Measurements from ENCODE around the gene IGSF9B. TPM values are rescaled to one million over a fixed set of nuclear protein-coding genes. Genes with fewer than 3 reads are reported as not detected.

Gene IGSF9B
- total RNA-seq, 1 donor from 2014 or later, result 13.1 TPM

DNA sequence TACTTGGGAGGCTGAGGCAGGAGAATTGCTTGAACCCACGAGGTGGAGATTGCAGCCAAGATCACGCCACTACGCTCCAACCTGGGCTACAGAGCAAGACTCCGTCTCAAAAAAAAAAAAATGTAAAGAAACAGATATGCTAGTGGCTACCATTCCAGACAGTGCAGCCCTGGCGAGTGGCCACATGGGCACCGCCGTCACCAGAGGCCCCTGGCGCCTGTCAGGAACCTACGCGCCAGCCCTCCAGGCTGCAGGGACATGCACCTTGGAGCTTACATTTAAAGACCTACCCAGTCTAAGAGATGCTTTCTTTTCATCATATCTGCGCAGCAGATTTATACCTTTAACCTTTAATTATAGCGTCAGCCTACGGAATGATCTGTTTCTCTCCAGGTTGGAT, 37.2 kb upstream of the IGSF9B start:
- TF ChIP-seq, protein P1, sequence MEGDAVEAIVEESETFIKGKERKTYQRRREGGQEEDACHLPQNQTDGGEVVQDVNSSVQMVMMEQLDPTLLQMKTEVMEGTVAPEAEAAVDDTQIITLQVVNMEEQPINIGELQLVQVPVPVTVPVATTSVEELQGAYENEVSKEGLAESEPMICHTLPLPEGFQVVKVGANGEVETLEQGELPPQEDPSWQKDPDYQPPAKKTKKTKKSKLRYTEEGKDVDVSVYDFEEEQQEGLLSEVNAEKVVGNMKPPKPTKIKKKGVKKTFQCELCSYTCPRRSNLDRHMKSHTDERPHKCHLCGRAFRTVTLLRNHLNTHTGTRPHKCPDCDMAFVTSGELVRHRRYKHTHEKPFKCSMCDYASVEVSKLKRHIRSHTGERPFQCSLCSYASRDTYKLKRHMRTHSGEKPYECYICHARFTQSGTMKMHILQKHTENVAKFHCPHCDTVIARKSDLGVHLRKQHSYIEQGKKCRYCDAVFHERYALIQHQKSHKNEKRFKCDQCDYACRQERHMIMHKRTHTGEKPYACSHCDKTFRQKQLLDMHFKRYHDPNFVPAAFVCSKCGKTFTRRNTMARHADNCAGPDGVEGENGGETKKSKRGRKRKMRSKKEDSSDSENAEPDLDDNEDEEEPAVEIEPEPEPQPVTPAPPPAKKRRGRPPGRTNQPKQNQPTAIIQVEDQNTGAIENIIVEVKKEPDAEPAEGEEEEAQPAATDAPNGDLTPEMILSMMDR (IDR thresholded peaks at IDR 0.05; ENCODE audit: insufficient read depth, low read depth, low read length), result no peak
- TF ChIP-seq EZH2 (IDR thresholded peaks at IDR 0.05; ENCODE audit: insufficient read depth, low read length), result no peak
- Histone ChIP-seq H3K4me3 (ENCODE audit: insufficient read depth, low read depth, low read length) (no peak overlapping the region), H3K9ac (ENCODE audit: low read length) (no peak overlapping the region), H4K20me1 (ENCODE audit: insufficient read depth, low read length) (no peaks in the 10 kb centered on the region), H3K79me2 (ENCODE audit: insufficient read depth, low read length) (no peaks in the 10 kb centered on the region), H3K27me3 (ENCODE audit: insufficient read depth, low read length) (no peaks in the 10 kb centered on the region), H3K4me1 (ENCODE audit: insufficient read depth, low read length) (no peaks in the 10 kb centered on the region), H3K9me3 (ENCODE audit: insufficient read depth, low read depth, low read length) (no peaks in the 10 kb centered on the region), H3K36me3 (ENCODE audit: insufficient read depth, low read length) (no peaks in the 10 kb centered on the region), H3K27ac (ENCODE audit: low read depth, low read length) (no peak overlapping the region), H3K4me2 (ENCODE audit: low read length) (no peak overlapping the region), H2AFZ (ENCODE audit: low read depth, low read length) (no peak overlapping the region)
- Mint-ChIP-seq H3K9me3 (ENCODE audit: unreplicated experiment) (no peaks in the 10 kb centered on the region), H3K27ac (ENCODE audit: unreplicated experiment) (no peak overlapping the region), H3K4me1 (ENCODE audit: low read depth, unreplicated experiment) (no peaks in the 10 kb centered on the region), H3K36me3 (ENCODE audit: low read depth, unreplicated experiment) (no peaks in the 10 kb centered on the region), H3K4me3 (ENCODE audit: unreplicated experiment) (no peak overlapping the region), H3K27me3 (ENCODE audit: low read depth, unreplicated experiment) (peaks cover 61% of the 10 kb centered on the region)
- FAIRE-seq (no peak), DNase-seq (ENCODE audit: low read depth) (no peak)

DNA sequence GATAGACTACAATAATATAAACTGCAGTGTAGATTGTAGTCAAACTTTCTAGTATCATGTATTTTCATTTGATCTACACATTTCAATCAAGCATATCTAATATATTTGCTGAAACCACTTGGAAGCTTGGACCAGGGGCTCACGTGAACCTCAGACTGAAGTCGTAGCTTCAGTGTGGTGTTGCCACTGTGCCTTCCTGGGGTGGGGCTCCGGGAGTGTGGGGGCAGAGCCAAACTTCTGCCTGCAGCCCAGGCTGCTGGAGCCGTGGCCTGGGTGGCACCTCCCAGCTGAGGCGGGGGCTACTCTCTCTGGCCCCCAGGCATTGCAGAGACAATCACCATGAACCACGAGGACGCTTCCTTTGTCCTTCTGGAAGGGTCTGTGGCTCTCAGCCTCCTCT, 36.3 kb upstream of the IGSF9B start:
- Histone ChIP-seq H2AFZ (ENCODE audit: low read depth, low read length) (no peak overlapping the region), H3K9me3 (ENCODE audit: insufficient read depth, low read depth, low read length) (no peaks in the 10 kb centered on the region), H3K4me3 (ENCODE audit: insufficient read depth, low read depth, low read length) (no peak overlapping the region), H3K27me3 (ENCODE audit: insufficient read depth, low read length) (no peaks in the 10 kb centered on the region), H4K20me1 (ENCODE audit: insufficient read depth, low read length) (no peaks in the 10 kb centered on the region), H3K79me2 (ENCODE audit: insufficient read depth, low read length) (no peaks in the 10 kb centered on the region), H3K4me1 (ENCODE audit: insufficient read depth, low read length) (no peaks in the 10 kb centered on the region), H3K9ac (ENCODE audit: low read length) (no peak overlapping the region), H3K27ac (ENCODE audit: low read depth, low read length) (no peak overlapping the region), H3K4me2 (ENCODE audit: low read length) (no peak overlapping the region), H3K36me3 (ENCODE audit: insufficient read depth, low read length) (no peaks in the 10 kb centered on the region)
- no peaks in the 10 kb centered on the region for H3K4me1 Mint-ChIP-seq (ENCODE audit: low read depth, unreplicated experiment)
- peaks cover 64% of the 10 kb centered on the region for H3K27me3 Mint-ChIP-seq (ENCODE audit: low read depth, unreplicated experiment)
- FAIRE-seq (no peak), DNase-seq (ENCODE audit: low read depth) (no peak)
- H3K4me3 Mint-ChIP-seq (ENCODE audit: unreplicated experiment), result no peak overlapping the region
- TF ChIP-seq, protein P1 (IDR thresholded peaks at IDR 0.05; ENCODE audit: insufficient read depth, low read depth, low read length), result no peak
- no peak for TF ChIP-seq EZH2 (IDR thresholded peaks at IDR 0.05; ENCODE audit: insufficient read depth, low read length)
- H3K36me3 Mint-ChIP-seq (ENCODE audit: low read depth, unreplicated experiment), result no peaks in the 10 kb centered on the region
- no peaks in the 10 kb centered on the region for H3K9me3 Mint-ChIP-seq (ENCODE audit: unreplicated experiment)
- H3K27ac Mint-ChIP-seq (ENCODE audit: unreplicated experiment), result no peak overlapping the region

DNA sequence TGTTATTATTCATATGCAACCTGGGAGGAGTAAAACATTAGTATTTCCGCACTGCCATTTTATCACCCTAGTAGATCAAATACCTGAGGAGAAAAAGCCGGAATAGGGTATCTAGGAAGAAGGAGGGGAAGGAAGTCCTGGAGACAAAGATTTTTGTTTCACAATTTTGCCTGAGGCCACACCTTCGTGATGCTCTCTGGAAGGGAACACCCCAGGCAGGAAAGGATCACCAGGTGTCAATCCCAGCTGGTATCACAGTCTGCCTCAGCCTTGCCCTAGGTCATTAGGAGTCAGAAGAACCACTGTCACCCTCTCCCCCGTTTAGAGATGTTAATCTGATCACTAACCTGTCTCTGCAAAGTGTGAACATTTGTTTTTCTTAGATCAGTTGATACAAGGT, 35.4 kb upstream of the IGSF9B start:
- Histone ChIP-seq H3K4me1 (ENCODE audit: insufficient read depth, low read length) (no peaks in the 10 kb centered on the region), H2AFZ (ENCODE audit: low read depth, low read length) (no peak overlapping the region), H3K4me2 (ENCODE audit: low read length) (no peak overlapping the region), H3K79me2 (ENCODE audit: insufficient read depth, low read length) (no peaks in the 10 kb centered on the region), H3K27me3 (ENCODE audit: insufficient read depth, low read length) (no peaks in the 10 kb centered on the region), H4K20me1 (ENCODE audit: insufficient read depth, low read length) (no peaks in the 10 kb centered on the region), H3K4me3 (ENCODE audit: insufficient read depth, low read depth, low read length) (no peak overlapping the region), H3K9me3 (ENCODE audit: insufficient read depth, low read depth, low read length) (no peaks in the 10 kb centered on the region), H3K36me3 (ENCODE audit: insufficient read depth, low read length) (no peaks in the 10 kb centered on the region), H3K27ac (ENCODE audit: low read depth, low read length) (no peak overlapping the region), H3K9ac (ENCODE audit: low read length) (no peak overlapping the region)
- no peak for FAIRE-seq
- no peak for TF ChIP-seq EZH2 (IDR thresholded peaks at IDR 0.05; ENCODE audit: insufficient read depth, low read length)
- TF ChIP-seq, protein P1 (IDR thresholded peaks at IDR 0.05; ENCODE audit: insufficient read depth, low read depth, low read length), result no peak
- DNase-seq (ENCODE audit: low read depth), result no peak
- peaks cover 59% of the 10 kb centered on the region for H3K27me3 Mint-ChIP-seq (ENCODE audit: low read depth, unreplicated experiment)
- no peaks in the 10 kb centered on the region for H3K36me3 Mint-ChIP-seq (ENCODE audit: low read depth, unreplicated experiment)
- no peaks in the 10 kb centered on the region for H3K4me1 Mint-ChIP-seq (ENCODE audit: low read depth, unreplicated experiment)
- no peak overlapping the region for H3K27ac Mint-ChIP-seq (ENCODE audit: unreplicated experiment)
- H3K9me3 Mint-ChIP-seq (ENCODE audit: unreplicated experiment), result no peaks in the 10 kb centered on the region
- no peak overlapping the region for H3K4me3 Mint-ChIP-seq (ENCODE audit: unreplicated experiment)
